ENCODE results near the gene ISL2.

ISL2 gene

GRCh38 chr15:76341366-76342057 is 4.9 kb downstream of the ISL2 start:
- in situ Hi-C loops (cut with MboI; ENCODE audit: low sequenced_read_pairs): no loop called here

GRCh38 chr15:76342058-76342381 is 5.4 kb downstream of the ISL2 start:
- in situ Hi-C loops (cut with MboI; ENCODE audit: low sequenced_read_pairs): no loop called here

GRCh38 chr15:76342382-76343201 is 6.0 kb downstream of the ISL2 start:
- in situ Hi-C loops (cut with MboI; ENCODE audit: low sequenced_read_pairs): no loop called here

GRCh38 chr15:76343313-76343996 is 6.9 kb downstream of the ISL2 start:
- in situ Hi-C loops (cut with MboI; ENCODE audit: low sequenced_read_pairs): no loop called here

GRCh38 chr15:76344893-76345582 is 8.5 kb downstream of the ISL2 start:
- in situ Hi-C loops (cut with MboI; ENCODE audit: low sequenced_read_pairs): no loop called here

- in situ Hi-C loops (cut with MboI; ENCODE audit: low sequenced_read_pairs): no loop called here
Observed at GRCh38 chr15:76345583-76345879, 9.0 kb downstream of the ISL2 start.

GRCh38 chr15:76345880-76346668 is 9.5 kb downstream of the ISL2 start:
- in situ Hi-C loops (cut with MboI; ENCODE audit: low sequenced_read_pairs): no loop called here

GRCh38 chr15:76346669-76347481 is 10.3 kb downstream of the ISL2 start:
- in situ Hi-C loops (cut with MboI; ENCODE audit: low sequenced_read_pairs): no loop called here

GRCh38 chr15:76347482-76348055 is 11.0 kb downstream of the ISL2 start:
- in situ Hi-C loops (cut with MboI; ENCODE audit: low sequenced_read_pairs): no loop called here

GRCh38 chr15:76349301-76350070 is 12.9 kb downstream of the ISL2 start:
- in situ Hi-C loops (cut with MboI; ENCODE audit: low sequenced_read_pairs): no loop called here

GRCh38 chr15:76353023-76353577 is 16.5 kb downstream of the ISL2 start:
- in situ Hi-C loops (cut with MboI; ENCODE audit: low sequenced_read_pairs): no loop called here

- in situ Hi-C loops (cut with MboI; ENCODE audit: low sequenced_read_pairs): no loop called here
Observed at GRCh38 chr15:76353903-76354302, 17.3 kb downstream of the ISL2 start.

GRCh38 chr15:76354823-76355440 is 18.4 kb downstream of the ISL2 start:
- in situ Hi-C loops (cut with MboI; ENCODE audit: low sequenced_read_pairs): no loop called here

GRCh38 chr15:76358453-76358852 is 21.9 kb downstream of the ISL2 start:
- in situ Hi-C loops (cut with MboI; ENCODE audit: low sequenced_read_pairs): no loop called here

- in situ Hi-C loops (cut with MboI; ENCODE audit: low sequenced_read_pairs): no loop called here
Observed at GRCh38 chr15:76359152-76359551, 22.6 kb downstream of the ISL2 start.

GRCh38 chr15:76360416-76360815 is 23.8 kb downstream of the ISL2 start:
- in situ Hi-C loops (cut with MboI; ENCODE audit: low sequenced_read_pairs): no loop called here

GRCh38 chr15:76363251-76363650 is 26.7 kb downstream of the ISL2 start:
- in situ Hi-C loops (cut with MboI; ENCODE audit: low sequenced_read_pairs): no loop called here

- in situ Hi-C loops (cut with MboI; ENCODE audit: low sequenced_read_pairs): no loop called here
Observed at GRCh38 chr15:76366714-76367113, 30.1 kb downstream of the ISL2 start.

All from HL-60/S4 (cell line).